ENCODE data around the gene OR10J5.

OR10J5 gene

GRCh38 chr1:159535907-159536306, at the start of gene OR10J5:
Gene OR10J5, minus strand, starts transcription at chr1:159536007. Its CDS starts 0 bp downstream, at chr1:159536007.
- no peak for DNase-seq (ENCODE audit: low read depth)

GRCh38 chr1:159584536-159584935, 48.7 kb upstream of the OR10J5 start:
- TF ChIP-seq, protein P1, sequence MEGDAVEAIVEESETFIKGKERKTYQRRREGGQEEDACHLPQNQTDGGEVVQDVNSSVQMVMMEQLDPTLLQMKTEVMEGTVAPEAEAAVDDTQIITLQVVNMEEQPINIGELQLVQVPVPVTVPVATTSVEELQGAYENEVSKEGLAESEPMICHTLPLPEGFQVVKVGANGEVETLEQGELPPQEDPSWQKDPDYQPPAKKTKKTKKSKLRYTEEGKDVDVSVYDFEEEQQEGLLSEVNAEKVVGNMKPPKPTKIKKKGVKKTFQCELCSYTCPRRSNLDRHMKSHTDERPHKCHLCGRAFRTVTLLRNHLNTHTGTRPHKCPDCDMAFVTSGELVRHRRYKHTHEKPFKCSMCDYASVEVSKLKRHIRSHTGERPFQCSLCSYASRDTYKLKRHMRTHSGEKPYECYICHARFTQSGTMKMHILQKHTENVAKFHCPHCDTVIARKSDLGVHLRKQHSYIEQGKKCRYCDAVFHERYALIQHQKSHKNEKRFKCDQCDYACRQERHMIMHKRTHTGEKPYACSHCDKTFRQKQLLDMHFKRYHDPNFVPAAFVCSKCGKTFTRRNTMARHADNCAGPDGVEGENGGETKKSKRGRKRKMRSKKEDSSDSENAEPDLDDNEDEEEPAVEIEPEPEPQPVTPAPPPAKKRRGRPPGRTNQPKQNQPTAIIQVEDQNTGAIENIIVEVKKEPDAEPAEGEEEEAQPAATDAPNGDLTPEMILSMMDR (conservative IDR thresholded peaks at IDR 0.05; ENCODE audit: low read depth, low read length): no peak
- no peak for DNase-seq (ENCODE audit: low read depth)
- H3K4me3 ChIP-seq (ENCODE audit: low read length): no peak overlapping the region

More at GRCh38 chr1:159535907-159536306, at the start of gene OR10J5:
- no peak within 1 kb of the TSS for H3K4me3 ChIP-seq (ENCODE audit: low read length)
- TF ChIP-seq, protein P1 (conservative IDR thresholded peaks at IDR 0.05; ENCODE audit: low read depth, low read length): no peak

GRCh38 chr1:159581422-159581821, 45.6 kb upstream of the OR10J5 start:
- H3K4me3 ChIP-seq (ENCODE audit: low read length): no peak overlapping the region
- TF ChIP-seq, protein P1 (conservative IDR thresholded peaks at IDR 0.05; ENCODE audit: low read depth, low read length): no peak
- no peak for DNase-seq (ENCODE audit: low read depth)

GRCh38 chr1:159580340-159580739, 44.5 kb upstream of the OR10J5 start:
- DNase-seq (ENCODE audit: low read depth): no peak
- no peak overlapping the region for H3K4me3 ChIP-seq (ENCODE audit: low read length)
- TF ChIP-seq, protein P1 (conservative IDR thresholded peaks at IDR 0.05; ENCODE audit: low read depth, low read length): no peak

GRCh38 chr1:159577446-159577845, 41.6 kb upstream of the OR10J5 start:
- DNase-seq (ENCODE audit: low read depth): no peak
- TF ChIP-seq, protein P1 (conservative IDR thresholded peaks at IDR 0.05; ENCODE audit: low read depth, low read length): no peak
- no peak overlapping the region for H3K4me3 ChIP-seq (ENCODE audit: low read length)

- TF ChIP-seq, protein P1 (conservative IDR thresholded peaks at IDR 0.05; ENCODE audit: low read depth, low read length): no peak
- H3K4me3 ChIP-seq (ENCODE audit: low read length): no peak overlapping the region
- DNase-seq (ENCODE audit: low read depth): no peak
Observed at GRCh38 chr1:159562680-159563079, 26.9 kb upstream of the OR10J5 start.

GRCh38 chr1:159561497-159561896, 25.7 kb upstream of the OR10J5 start:
- DNase-seq (ENCODE audit: low read depth): no peak
- TF ChIP-seq, protein P1 (conservative IDR thresholded peaks at IDR 0.05; ENCODE audit: low read depth, low read length): no peak
- H3K4me3 ChIP-seq (ENCODE audit: low read length): no peak overlapping the region
